GM12875 (cell line): ENCODE results near the gene KLHL3.

Experiments used
- H3K4me3 ChIP-seq: one replicate; pipeline ENCODE4 v1.5.1; 2011; ENCODE audit warnings: low read depth, low read length, control low read depth
- CTCF ChIP-seq: IDR thresholded peaks from 2 replicates; pipeline ENCODE4 v1.5.1; 2011; ENCODE audit warnings: low read depth, mild to moderate bottlenecking, control low read depth, inconsistent platforms, low read length, moderate library complexity, borderline replicate concordance; ENCODE audit not compliant: insufficient read depth

Gene KLHL3

DNA sequence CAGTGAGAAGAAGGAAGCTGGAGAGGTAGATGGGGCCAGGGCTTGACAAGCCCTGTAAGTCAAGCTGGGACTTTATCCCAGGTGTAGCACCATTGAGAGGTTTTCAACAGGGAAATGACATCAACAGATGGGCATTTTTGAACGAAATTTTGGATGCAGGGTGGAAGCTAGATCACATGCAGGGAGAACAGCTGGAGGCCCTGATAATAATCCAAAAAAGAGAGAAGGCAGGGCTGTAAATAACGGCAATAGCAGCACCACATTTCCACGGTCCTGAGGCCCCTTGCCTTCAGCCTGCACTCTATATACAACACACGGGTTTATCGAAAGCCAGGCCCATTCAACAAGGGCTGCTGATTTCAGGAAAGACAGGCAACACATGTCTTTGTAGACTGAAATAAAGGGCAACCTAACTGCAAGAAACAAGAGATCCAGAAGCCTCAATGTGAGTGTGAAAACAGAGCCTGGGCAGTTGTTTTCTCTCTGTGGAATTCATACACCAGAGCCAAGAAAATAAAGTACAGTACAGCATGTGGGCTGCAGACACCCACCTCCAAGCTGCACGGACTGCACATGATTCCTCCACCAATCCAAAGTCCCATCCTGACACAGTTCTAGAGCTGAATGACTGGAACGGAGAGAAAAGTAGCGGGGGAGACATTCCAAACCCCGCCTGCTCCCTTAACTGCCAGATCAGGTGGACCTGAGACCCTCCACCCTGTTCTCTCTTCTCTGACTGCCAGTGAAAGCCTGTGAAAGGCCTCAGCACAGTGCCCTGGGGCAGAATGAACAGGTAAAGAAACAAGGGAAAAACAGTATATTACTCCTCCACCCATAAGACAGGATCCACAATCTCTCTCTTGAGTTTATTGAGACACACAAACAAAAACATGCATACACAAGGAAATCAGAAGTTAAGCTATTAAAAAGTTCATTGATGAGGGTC lies 36.3 kb downstream of the KLHL3 start:
- no peak for TF ChIP-seq CTCF
- H3K4me3 ChIP-seq, result no peak overlapping the region

DNA sequence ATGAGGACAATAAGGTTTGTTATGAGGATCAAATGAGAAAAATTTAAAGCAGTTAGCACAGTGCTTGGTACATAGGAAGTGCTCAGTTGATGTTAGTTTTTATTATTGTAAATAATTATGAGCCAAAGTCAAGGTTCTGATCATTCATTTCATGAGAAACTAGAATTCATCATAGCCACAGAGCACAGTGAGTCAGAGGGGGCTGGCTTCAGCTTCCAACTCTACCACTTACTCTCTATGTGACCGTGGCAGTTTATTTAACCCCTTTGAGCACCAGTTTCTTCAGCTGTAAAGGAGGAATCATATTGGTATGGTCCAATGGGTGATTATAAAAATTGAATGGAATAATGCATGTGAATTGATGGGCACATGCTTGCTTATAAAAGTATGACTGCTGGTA lies 39.4 kb downstream of the KLHL3 start:
- no peak for TF ChIP-seq CTCF
- no peak overlapping the region for H3K4me3 ChIP-seq

GRCh38 chr5:137695651-137696428 lies 40.0 kb downstream of the KLHL3 start:
- no peak overlapping the region for H3K4me3 ChIP-seq
- TF ChIP-seq CTCF, result no peak

DNA sequence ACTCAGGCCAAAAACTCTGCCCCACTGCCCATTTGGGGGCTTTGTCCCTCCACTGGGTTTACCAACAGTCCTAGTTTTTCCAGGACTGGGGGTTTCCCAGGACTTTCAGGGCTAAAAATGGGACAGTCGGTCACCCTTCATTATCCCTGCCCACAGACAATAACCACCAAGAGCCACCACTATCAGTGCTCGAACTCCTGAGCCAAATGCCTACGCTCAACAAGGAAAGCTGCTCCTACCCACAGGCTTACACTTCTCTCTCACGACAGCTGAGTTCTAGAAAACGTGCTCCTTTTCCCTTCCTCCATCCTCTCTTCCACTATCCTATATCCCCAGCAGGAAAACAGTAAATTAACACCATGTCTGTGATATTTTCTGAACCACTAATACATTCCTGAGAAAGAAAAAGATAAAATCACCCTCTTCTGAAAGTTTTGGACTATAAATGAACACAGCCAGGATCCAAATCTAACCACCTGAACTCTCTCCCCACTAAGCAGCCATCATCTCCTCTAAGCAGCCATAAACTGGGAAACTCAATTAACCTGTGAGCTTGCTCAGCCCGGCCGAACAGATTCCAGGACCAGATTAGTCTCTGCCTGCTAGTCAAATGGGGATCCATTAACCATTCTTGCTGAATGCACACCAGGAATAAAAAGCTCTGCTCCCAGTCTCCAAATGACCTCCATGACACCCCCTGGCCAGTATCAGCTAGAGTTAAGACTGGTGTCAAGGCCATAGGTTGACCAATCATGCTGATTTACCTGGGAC lies 41.8 kb downstream of the KLHL3 start:
- no peak for TF ChIP-seq CTCF
- H3K4me3 ChIP-seq, result no peak overlapping the region

- TF ChIP-seq CTCF, result no peak
- H3K4me3 ChIP-seq, result no peak overlapping the region
Observed at GRCh38 chr5:137693307-137693950, 42.5 kb downstream of the KLHL3 start.

- TF ChIP-seq CTCF, result no peak
- no peak overlapping the region for H3K4me3 ChIP-seq
Observed at GRCh38 chr5:137689306-137689705, 46.6 kb downstream of the KLHL3 start.
